CD14-positive monocyte (primary cell): ENCODE results near the gene PLIN4. TPM values are rescaled to one million over a fixed set of nuclear protein-coding genes. Genes with fewer than 3 reads are reported as not detected.

ENCODE experiments used
- DNase-seq, 3 donors: peaks; one replicate each; pipeline ENCODE4 v3.0.0-alpha.2; 2011 to 2022
- H2AFZ ChIP-seq: 2 replicates; pipeline ENCODE4 v1.6.0; 2012; ENCODE audit warnings: mild to moderate bottlenecking, low read depth, low read length, inconsistent platforms; ENCODE audit not compliant: insufficient read depth, poor library complexity, severe bottlenecking
- H3K27ac ChIP-seq, 2 donors: 1 replicate in 1 of 2; 2 replicates in 1 of 2; pipeline ENCODE4 v1.5.1; 2012 to 2013; ENCODE audit warnings: low read length in 2 of 2, control low read depth in 1 of 2, inconsistent platforms in 1 of 2, low read depth in 1 of 2, mild to moderate bottlenecking in 1 of 2
- H3K27me3 ChIP-seq, 2 donors: one replicate each; pipeline versions ENCODE4 v1.6.0 to v1.6.1; 2011 to 2013; ENCODE audit warnings: low read length in 2 of 2; ENCODE audit not compliant: control insufficient read depth in 2 of 2, insufficient read depth in 2 of 2
- H3K36me3 ChIP-seq, 2 donors: replicated peaks in 1 of 2; 1 replicate in 1 of 2; 2 replicates in 1 of 2; pipeline versions ENCODE4 v1.5.1 to v1.6.1; 2012 to 2013; ENCODE audit warnings: low read length in 2 of 2, control low read depth in 1 of 2, inconsistent platforms in 1 of 2, mild to moderate bottlenecking in 1 of 2; ENCODE audit not compliant: insufficient read depth in 2 of 2, control insufficient read depth in 1 of 2
- H3K4me1 ChIP-seq, 2 donors: 1 replicate in 1 of 2; 2 replicates in 1 of 2; pipeline versions ENCODE4 v1.5.1 to v1.6.1; 2012 to 2013; ENCODE audit warnings: low read length in 2 of 2, control low read depth in 1 of 2, inconsistent platforms in 1 of 2, mild to moderate bottlenecking in 1 of 2, moderate library complexity in 1 of 2; ENCODE audit not compliant: insufficient read depth in 2 of 2, control insufficient read depth in 1 of 2
- H3K4me2 ChIP-seq: replicated peaks from 2 replicates; pipeline ENCODE3; 2012; ENCODE audit warnings: low read length, moderate library complexity, mild to moderate bottlenecking; ENCODE audit not compliant: poor library complexity, severe bottlenecking; ENCODE audit errors: extremely low read depth
- H3K4me3 ChIP-seq, 3 experiments: fragments of 200-600 bp in 1 of 3; sonication (generic) in 1 of 3; replicated peaks in 1 of 3; 1 replicate in 2 of 3; 2 replicates in 1 of 3; pipeline ENCODE4 v1.5.1; 2011 to 2013; ENCODE audit warnings: low read length in 3 of 3, mild to moderate bottlenecking in 3 of 3, control low read depth in 2 of 3, low read depth in 2 of 3, inconsistent platforms in 1 of 3, moderate library complexity in 1 of 3
- H3K79me2 ChIP-seq: 2 replicates; pipeline ENCODE4 v1.6.0; 2012; ENCODE audit warnings: mild to moderate bottlenecking, control low read depth, inconsistent platforms, low read length, moderate library complexity; ENCODE audit not compliant: insufficient read depth
- H3K9ac ChIP-seq: 2 replicates; pipeline ENCODE4 v1.6.0; 2017; ENCODE audit warnings: low read length, mild to moderate bottlenecking; ENCODE audit not compliant: insufficient read depth, poor library complexity, severe bottlenecking
- H3K9me3 ChIP-seq, 2 donors: replicated peaks in 1 of 2; 1 replicate in 1 of 2; 2 replicates in 1 of 2; pipeline versions ENCODE4 v1.5.1 to v1.6.1; 2012 to 2013; ENCODE audit warnings: low read length in 2 of 2, control low read depth in 1 of 2; ENCODE audit not compliant: control insufficient read depth in 1 of 2, insufficient read depth in 1 of 2
- H4K20me1 ChIP-seq: 2 replicates; pipeline ENCODE4 v1.6.0; 2012; ENCODE audit warnings: mild to moderate bottlenecking, low read length, control low read depth, moderate library complexity; ENCODE audit not compliant: insufficient read depth
- H3K27ac Mint-ChIP-seq, 7 donors: one replicate each; pipeline ENCODE4 v1.8.0; 2020; ENCODE audit warnings: mild to moderate bottlenecking in 7 of 7, mixed read lengths in 7 of 7, moderate library complexity in 6 of 7, inconsistent platforms in 2 of 7
- H3K27me3 Mint-ChIP-seq, 3 donors: one replicate each; pipeline ENCODE4 v1.8.0; 2021 to 2022; ENCODE audit warnings: low read depth in 3 of 3, mild to moderate bottlenecking in 3 of 3, mixed read lengths in 3 of 3, moderate library complexity in 3 of 3, inconsistent platforms in 1 of 3
- H3K36me3 Mint-ChIP-seq, 2 donors: one replicate each; pipeline ENCODE4 v1.8.0; 2020; ENCODE audit warnings: mixed read lengths in 2 of 2, inconsistent platforms in 1 of 2, mild to moderate bottlenecking in 1 of 2
- H3K4me1 Mint-ChIP-seq: one replicate; pipeline ENCODE4 v1.8.0; 2020; ENCODE audit warnings: mild to moderate bottlenecking, mixed read lengths
- H3K4me3 Mint-ChIP-seq, 2 donors: one replicate each; pipeline ENCODE4 v1.8.0; 2020; ENCODE audit warnings: mild to moderate bottlenecking in 2 of 2, mixed read lengths in 2 of 2, moderate library complexity in 1 of 2
- H3K9me3 Mint-ChIP-seq, 7 donors: one replicate each; pipeline ENCODE4 v1.8.0; 2020 to 2022; ENCODE audit warnings: mixed read lengths in 7 of 7, mild to moderate bottlenecking in 6 of 7, moderate library complexity in 6 of 7, inconsistent platforms in 2 of 7
- CTCF ChIP-seq: fragments of 200-600 bp; IDR thresholded peaks from one replicate; pipeline ENCODE4 v1.8.0; 2022; ENCODE audit warnings: antibody characterized with exemption, mild to moderate bottlenecking
- WGBS: methylation state at CpG from one replicate; pipeline ENCODE4 v1.1.5; 2013; ENCODE audit warnings: missing lambda C conversion rate; ENCODE audit not compliant: insufficient coverage; 5-methylcytosine and 5-hydroxymethylcytosine counted together
- intact Hi-C, 2 donors: fragments of 100-400 bp; cut with micrococcal nuclease; formaldehyde crosslinking; loops; one replicate each; pipeline versions ENCODE4 v1.15.0 to v1.15.1; 2023
- polyA plus RNA-seq, 3 donors: library from polyadenylated mRNA; depleted of rRNA in 1 of 3; unstranded in 2 of 3; stranded (reverse) in 1 of 3; fragments of 300-500 nt in 2 of 3; fragments of >200 nt in 1 of 3; fragmentation: Illumina TruSeq in 2 of 3; gene quantifications; 1 replicate in 2 of 3; 2 replicates in 1 of 3; pipeline ENCODE4 v1.2.3, GENCODE V29; 2012 to 2021

The PLIN4 gene
- polyA plus RNA-seq, 3 donors: 0.05 to 0.19 TPM; not detected in 1

DNA sequence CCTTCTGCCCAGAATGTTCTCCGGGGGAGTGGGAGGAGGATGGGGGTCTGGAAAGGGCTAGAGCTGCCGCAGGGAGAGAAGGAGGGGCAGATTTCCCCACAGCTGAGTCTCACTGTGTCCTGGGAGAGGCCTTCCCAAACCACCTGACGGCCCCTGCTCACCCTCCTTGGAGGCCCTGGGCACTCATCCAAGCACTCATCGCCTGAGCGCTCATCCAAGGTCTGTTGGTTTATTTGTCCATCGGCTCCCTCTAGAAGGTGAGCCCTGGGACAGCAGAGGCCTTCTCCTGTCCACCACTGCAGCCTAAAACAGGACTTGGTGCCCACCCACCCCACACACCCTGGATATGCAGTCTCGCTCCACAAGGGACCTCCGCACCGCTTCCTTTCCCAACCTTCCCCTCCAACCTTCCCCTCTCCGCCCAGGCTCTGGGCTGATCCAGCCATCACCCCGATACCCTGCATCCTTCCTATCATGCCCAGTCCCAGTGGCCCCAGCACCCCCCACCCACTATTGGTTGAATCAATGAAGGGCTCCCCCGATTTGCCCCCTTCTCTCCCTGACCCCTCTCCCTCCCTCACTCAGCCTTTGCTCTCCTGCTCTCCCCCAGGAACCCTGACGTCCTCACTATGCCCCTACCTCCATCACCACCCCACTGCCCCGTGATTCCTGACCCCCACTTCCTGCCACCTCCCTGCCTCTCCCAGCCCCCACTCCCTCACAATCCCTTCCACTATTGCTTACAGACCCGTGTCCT, 62.4 kb downstream of the PLIN4 start:
- intact Hi-C loops: loop anchor here (2.0 to 5.0 kb wide), 5 partner anchors 25 to 209 kb away; partner anchors contain the start of genes CHAF1A (in 2 of the 2), MPND (in 1 of the 2), SH3GL1 (in 1 of the 2) and YJU2 (in 1 of the 2)
- peak overlapping the region; percentile 49 to 78 for H3K27ac ChIP-seq
- peaks cover 23% of the 10 kb centered on the region for H3K79me2 ChIP-seq
- peaks cover 56% of the 10 kb centered on the region for H4K20me1 ChIP-seq
- H3K4me1 Mint-ChIP-seq: peaks cover 19% of the 10 kb centered on the region
- no peak overlapping the region for H2AFZ ChIP-seq
- peak overlapping the region; percentile 94 to 97 for H3K4me3 Mint-ChIP-seq
- H3K4me3 ChIP-seq: peak overlapping the region in 2 of 3 experiments; percentile 65 to 87
- peaks cover 20 to 22% of the 10 kb centered on the region in 2 donors for H3K4me1 ChIP-seq
- H3K36me3 ChIP-seq: peaks cover 29 to 39% of the 10 kb centered on the region in 2 donors
- peak overlapping the region; percentile 97 for H3K4me2 ChIP-seq
- H3K36me3 Mint-ChIP-seq: peaks cover 22 to 42% of the 10 kb centered on the region in 2 donors
- H3K27me3 Mint-ChIP-seq: peaks cover 0 to 1% (median 1%) of the 10 kb centered on the region in 3 donors
- H3K9me3 ChIP-seq: no peaks in the 10 kb centered on the region
- DNase-seq: no peak
- H3K27me3 ChIP-seq: no peaks in the 10 kb centered on the region
- H3K9me3 Mint-ChIP-seq: no peaks in the 10 kb centered on the region
- no peak for TF ChIP-seq CTCF
- peak overlapping the region; percentile 61 for H3K9ac ChIP-seq
- H3K27ac Mint-ChIP-seq: peak overlapping the region; percentile 89 to 96 (median 91)
- WGBS: 55% methylated on average over 11 of the region's 15 CpGs

- no peak for TF ChIP-seq CTCF
- 90% methylated on average over 24 of the region's 29 CpGs for WGBS
Measured at GRCh38 chr19:4454747-4455718, 63.3 kb downstream of the PLIN4 start.

More at GRCh38 chr19:4454747-4455718, 63.3 kb downstream of the PLIN4 start:
- intact Hi-C loops: loop anchor here (5.0 kb wide), 3 partner anchors 53 to 208 kb away; partner anchors contain the start of genes CHAF1A (in 1 of the 2), MPND (in 1 of the 2), SH3GL1 (in 1 of the 2) and YJU2 (in 1 of the 2)
- Histone ChIP-seq H2AFZ (no peak overlapping the region), H3K4me2 (peak overlapping the region; percentile 97), H4K20me1 (peaks cover 58% of the 10 kb centered on the region), H3K9ac (no peak overlapping the region), H3K4me3 (no peak overlapping the region), H3K36me3 (peaks cover 32 to 48% of the 10 kb centered on the region in 2 donors), H3K9me3 (no peaks in the 10 kb centered on the region), H3K79me2 (peaks cover 23% of the 10 kb centered on the region), H3K27me3 (no peaks in the 10 kb centered on the region), H3K4me1 (peaks cover 20 to 22% of the 10 kb centered on the region in 2 donors), H3K27ac (no peak overlapping the region)
- peaks cover 28 to 50% of the 10 kb centered on the region in 2 donors for H3K36me3 Mint-ChIP-seq
- H3K9me3 Mint-ChIP-seq: no peaks in the 10 kb centered on the region
- peak overlapping the region in 1 of 7 donors; percentile 50 for H3K27ac Mint-ChIP-seq
- peaks cover 0 to 1% (median 0%) of the 10 kb centered on the region in 3 donors for H3K27me3 Mint-ChIP-seq
- peak overlapping the region in 1 of 2 donors; percentile 20 for H3K4me3 Mint-ChIP-seq
- DNase-seq: no peak
- peaks cover 19% of the 10 kb centered on the region for H3K4me1 Mint-ChIP-seq
